ENCODE data around the gene CNKSR1. TPM values are rescaled to one million over a fixed set of nuclear protein-coding genes. Genes with fewer than 3 reads are reported as not detected.

The CNKSR1 gene
- total and polyA plus RNA-seq, 2 donors (not counting 1 experiment from before 2014, with no cell fraction given): 3.7 to 5.8 TPM

- H3K4me2 ChIP-seq (replicated peaks; ENCODE audit: low read depth, low read length, poor library complexity, severe bottlenecking): no peak overlapping the region
- DNase-seq (no peak), ATAC-seq (ENCODE audit: low read depth) (no peak)
- Mint-ChIP-seq H3K27me3 (peaks cover 46% of the 10 kb centered on the region), H3K9me3 (ENCODE audit: insufficient read depth) (no peaks in the 10 kb centered on the region), H3K4me1 (peaks cover 2% of the 10 kb centered on the region), H3K27ac (no peak overlapping the region), H3K4me3 (no peak overlapping the region)
- H3K4me1 ChIP-seq (ENCODE audit: control insufficient read depth in 2 of 2, insufficient read depth in 2 of 2, low read length in 2 of 2): peaks cover 12 to 13% of the 10 kb centered on the region in 2 donors
- H2AFZ ChIP-seq (ENCODE audit: insufficient read depth, low read depth, low read length, poor library complexity, severe bottlenecking): no peak overlapping the region
- H3K36me3 ChIP-seq (replicated peaks in 1 of 2; ENCODE audit: control extremely low read depth in 1 of 2, control insufficient read depth in 1 of 2, extremely low read depth in 1 of 2, insufficient read depth in 2 of 2, low read length in 1 of 2): no peaks in the 10 kb centered on the region
- H3K4me3 ChIP-seq (ENCODE audit: control extremely low read depth in 1 of 5, extremely low read depth in 1 of 5, insufficient read depth in 1 of 5, low read depth in 2 of 5, low read length in 4 of 5): no peak overlapping the region
- 7% methylated on average over 10 of the region's 12 CpGs for WGBS (ENCODE audit: insufficient coverage)
- H3K9ac ChIP-seq (ENCODE audit: low read length): no peak overlapping the region
- no peaks in the 10 kb centered on the region for H4K20me1 ChIP-seq (ENCODE audit: control insufficient read depth, insufficient read depth, low read length, poor library complexity, severe bottlenecking)
- intact Hi-C loops (cut with micrococcal nuclease): no loop called here
- no peaks in the 10 kb centered on the region for H3K79me2 ChIP-seq (ENCODE audit: control insufficient read depth, insufficient read depth, low read length)
- CTCF ChIA-PET: interaction anchor here (1.4 to 4.3 kb wide), 3 partner anchors 12 to 52 kb away, joined by 4 to 31 read pairs (median 10); partner anchors contain the start of genes C1orf232 and ZNF593
- TF ChIP-seq EZH2 (IDR thresholded peaks at IDR 0.05; ENCODE audit: borderline replicate concordance, insufficient read depth, low read depth, low read length, poor library complexity, severe bottlenecking) (no peak), CTCF (IDR thresholded peaks at IDR 0.05) (no peak)
- peaks cover 0 to 3% (median 0%) of the 10 kb centered on the region in 3 donors for H3K9me3 ChIP-seq (ENCODE audit: control extremely low read depth in 1 of 3, control insufficient read depth in 2 of 3, insufficient read depth in 1 of 3, low read length in 2 of 3)
- POLR2A ChIA-PET: no interaction called here
- H3K27ac ChIP-seq (ENCODE audit: low read length in 2 of 2): no peak overlapping the region
- peaks cover 0 to 54% (median 17%) of the 10 kb centered on the region in 4 experiments for H3K27me3 ChIP-seq (replicated peaks in 1 of 4; ENCODE audit: control extremely low read depth in 1 of 4, control insufficient read depth in 3 of 4, insufficient read depth in 4 of 4, low read length in 3 of 4)
Measured at GRCh38 chr1:26156285-26157038, 20.8 kb upstream of the CNKSR1 start.

Measured in B cell (primary cell).